Thyroid gland (tissue), 4 donors: ENCODE data around the gene KRT31.

Experiments used
- POLR2A ChIP-seq, 2 donors: fragments of 450-650 bp; IDR thresholded peaks; one replicate each; pipeline ENCODE4 v1.6.1; 2017; ENCODE audit warnings: antibody characterized with exemption in 2 of 2, mild to moderate bottlenecking in 2 of 2, moderate library complexity in 1 of 2
- TF ChIP-seq, protein P1 (sequence below), 6 experiments: fragments of 200-600 bp in 3 of 6; fragments of 450-650 bp in 3 of 6; sonication (generic) in 3 of 6; IDR thresholded peaks; one replicate each; pipeline ENCODE4 v1.5.1; 2016 to 2019; ENCODE audit warnings: antibody characterized with exemption in 6 of 6, mild to moderate bottlenecking in 2 of 6, inconsistent platforms in 1 of 6, moderate library complexity in 1 of 6

GRCh38 chr17:41369023-41369422, 28.4 kb downstream of the KRT31 start:
- TF ChIP-seq, protein P1, sequence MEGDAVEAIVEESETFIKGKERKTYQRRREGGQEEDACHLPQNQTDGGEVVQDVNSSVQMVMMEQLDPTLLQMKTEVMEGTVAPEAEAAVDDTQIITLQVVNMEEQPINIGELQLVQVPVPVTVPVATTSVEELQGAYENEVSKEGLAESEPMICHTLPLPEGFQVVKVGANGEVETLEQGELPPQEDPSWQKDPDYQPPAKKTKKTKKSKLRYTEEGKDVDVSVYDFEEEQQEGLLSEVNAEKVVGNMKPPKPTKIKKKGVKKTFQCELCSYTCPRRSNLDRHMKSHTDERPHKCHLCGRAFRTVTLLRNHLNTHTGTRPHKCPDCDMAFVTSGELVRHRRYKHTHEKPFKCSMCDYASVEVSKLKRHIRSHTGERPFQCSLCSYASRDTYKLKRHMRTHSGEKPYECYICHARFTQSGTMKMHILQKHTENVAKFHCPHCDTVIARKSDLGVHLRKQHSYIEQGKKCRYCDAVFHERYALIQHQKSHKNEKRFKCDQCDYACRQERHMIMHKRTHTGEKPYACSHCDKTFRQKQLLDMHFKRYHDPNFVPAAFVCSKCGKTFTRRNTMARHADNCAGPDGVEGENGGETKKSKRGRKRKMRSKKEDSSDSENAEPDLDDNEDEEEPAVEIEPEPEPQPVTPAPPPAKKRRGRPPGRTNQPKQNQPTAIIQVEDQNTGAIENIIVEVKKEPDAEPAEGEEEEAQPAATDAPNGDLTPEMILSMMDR (IDR thresholded peaks at IDR 0.05): no peak
- no peak for TF ChIP-seq POLR2A (IDR thresholded peaks at IDR 0.05)
